GM12872 (cell line): ENCODE measurements around the gene TJP3.

ENCODE experiments used
- CTCF ChIP-seq: IDR thresholded peaks from 3 replicates; pipeline ENCODE4 v1.5.1; 2011; ENCODE audit warnings: low read depth, mild to moderate bottlenecking, low read length, moderate library complexity; ENCODE audit not compliant: insufficient read depth

TJP3 gene

GRCh38 chr19:3778899-3779723, 70.9 kb downstream of the TJP3 start:
- no peak for TF ChIP-seq CTCF

- TF ChIP-seq CTCF: no peak
These were observed 72.7 kb downstream of the TJP3 start for GRCh38 chr19:3780786-3781304.

GRCh38 chr19:3781603-3782002, 73.4 kb downstream of the TJP3 start:
- TF ChIP-seq CTCF: no peak

GRCh38 chr19:3782330-3782729, 74.1 kb downstream of the TJP3 start:
- no peak for TF ChIP-seq CTCF

- no peak for TF ChIP-seq CTCF
These were observed 74.7 kb downstream of the TJP3 start for GRCh38 chr19:3782903-3783302.

GRCh38 chr19:3783660-3784584, 75.7 kb downstream of the TJP3 start:
- peak; percentile 38 for TF ChIP-seq CTCF
